Ishikawa (cell line): ENCODE measurements around the gene ORM2.

ENCODE experiments used
- CEBPB ChIP-seq: IDR thresholded peaks from 2 replicates; pipeline ENCODE4 v1.6.1; 2012
- RAD21 ChIP-seq: IDR thresholded peaks from 2 replicates; pipeline ENCODE4 v1.6.1; 2012; ENCODE audit warnings: low read depth
- TAF1 ChIP-seq: IDR thresholded peaks from 2 replicates; pipeline ENCODE4 v1.6.1; 2012; ENCODE audit warnings: low read depth, mild to moderate bottlenecking
- TEAD4 ChIP-seq: IDR thresholded peaks from 2 replicates; pipeline ENCODE4 v1.6.1; 2012
- YY1 ChIP-seq: IDR thresholded peaks from 2 replicates; pipeline ENCODE4 v1.6.1; 2012; ENCODE audit warnings: low read depth
- TF ChIP-seq, protein P1 (sequence below): IDR thresholded peaks from 2 replicates; pipeline ENCODE4 v1.6.1; 2012; ENCODE audit warnings: low read depth, mild to moderate bottlenecking

DNA sequence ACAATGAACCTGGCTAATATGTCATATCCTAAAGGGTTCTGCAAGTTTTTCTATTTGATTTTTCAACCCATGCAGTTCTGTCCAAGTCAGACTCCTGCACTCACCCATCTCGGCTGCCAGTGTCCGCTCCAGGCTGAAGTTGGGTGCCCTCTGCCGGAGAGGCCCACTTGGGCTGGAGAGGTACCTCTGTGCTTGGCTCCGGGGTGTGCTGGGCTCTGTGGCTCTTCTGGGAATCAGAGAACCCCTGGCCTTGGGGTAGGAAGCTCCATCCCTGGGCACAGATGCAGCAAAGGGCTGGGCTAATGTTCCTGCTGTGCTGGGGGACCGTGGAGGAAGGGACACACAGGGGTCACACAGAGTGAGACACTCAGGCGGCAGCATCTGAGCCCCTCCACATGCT is 26.2 kb downstream of the ORM2 start:
- TF ChIP-seq TEAD4, result no peak
- TF ChIP-seq CEBPB, result no peak
- TF ChIP-seq RAD21, result no peak
- TF ChIP-seq, protein P1, sequence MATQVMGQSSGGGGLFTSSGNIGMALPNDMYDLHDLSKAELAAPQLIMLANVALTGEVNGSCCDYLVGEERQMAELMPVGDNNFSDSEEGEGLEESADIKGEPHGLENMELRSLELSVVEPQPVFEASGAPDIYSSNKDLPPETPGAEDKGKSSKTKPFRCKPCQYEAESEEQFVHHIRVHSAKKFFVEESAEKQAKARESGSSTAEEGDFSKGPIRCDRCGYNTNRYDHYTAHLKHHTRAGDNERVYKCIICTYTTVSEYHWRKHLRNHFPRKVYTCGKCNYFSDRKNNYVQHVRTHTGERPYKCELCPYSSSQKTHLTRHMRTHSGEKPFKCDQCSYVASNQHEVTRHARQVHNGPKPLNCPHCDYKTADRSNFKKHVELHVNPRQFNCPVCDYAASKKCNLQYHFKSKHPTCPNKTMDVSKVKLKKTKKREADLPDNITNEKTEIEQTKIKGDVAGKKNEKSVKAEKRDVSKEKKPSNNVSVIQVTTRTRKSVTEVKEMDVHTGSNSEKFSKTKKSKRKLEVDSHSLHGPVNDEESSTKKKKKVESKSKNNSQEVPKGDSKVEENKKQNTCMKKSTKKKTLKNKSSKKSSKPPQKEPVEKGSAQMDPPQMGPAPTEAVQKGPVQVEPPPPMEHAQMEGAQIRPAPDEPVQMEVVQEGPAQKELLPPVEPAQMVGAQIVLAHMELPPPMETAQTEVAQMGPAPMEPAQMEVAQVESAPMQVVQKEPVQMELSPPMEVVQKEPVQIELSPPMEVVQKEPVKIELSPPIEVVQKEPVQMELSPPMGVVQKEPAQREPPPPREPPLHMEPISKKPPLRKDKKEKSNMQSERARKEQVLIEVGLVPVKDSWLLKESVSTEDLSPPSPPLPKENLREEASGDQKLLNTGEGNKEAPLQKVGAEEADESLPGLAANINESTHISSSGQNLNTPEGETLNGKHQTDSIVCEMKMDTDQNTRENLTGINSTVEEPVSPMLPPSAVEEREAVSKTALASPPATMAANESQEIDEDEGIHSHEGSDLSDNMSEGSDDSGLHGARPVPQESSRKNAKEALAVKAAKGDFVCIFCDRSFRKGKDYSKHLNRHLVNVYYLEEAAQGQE, result no peak
- TF ChIP-seq TAF1, result no peak
- no peak for TF ChIP-seq YY1
